HPDE6-E6E7 (cell line): Measurements from ENCODE around the gene MAPK10.

ENCODE experiments used
- DNase-seq: peaks from one replicate; pipeline ENCODE4 v3.0.0; 2011; ENCODE audit warnings: missing footprints; ENCODE audit errors: extremely low spot score

Gene MAPK10

GRCh38 chr4:86278126-86278525, 81.7 kb downstream of the MAPK10 start:
- DNase-seq = no peak

GRCh38 chr4:86274642-86275041, 85.2 kb downstream of the MAPK10 start:
- no peak for DNase-seq

- no peak for DNase-seq
Measured at GRCh38 chr4:86272669-86273068, 87.2 kb downstream of the MAPK10 start.

- no peak for DNase-seq
Measured at GRCh38 chr4:86271057-86271456, 88.8 kb downstream of the MAPK10 start.

- no peak for DNase-seq
Measured at GRCh38 chr4:86269354-86269753, 90.5 kb downstream of the MAPK10 start.

GRCh38 chr4:86264241-86264640, 95.6 kb downstream of the MAPK10 start:
- DNase-seq = no peak

- no peak for DNase-seq
Measured at GRCh38 chr4:86261636-86262035, 98.2 kb downstream of the MAPK10 start.

- no peak for DNase-seq
Measured at GRCh38 chr4:86256086-86256485, 103.8 kb downstream of the MAPK10 start.

- no peak for DNase-seq
Measured at GRCh38 chr4:86250619-86251018, 109.2 kb downstream of the MAPK10 start.

GRCh38 chr4:86250006-86250405, 109.8 kb downstream of the MAPK10 start:
- DNase-seq = no peak

GRCh38 chr4:86249074-86249473, 110.8 kb downstream of the MAPK10 start:
- DNase-seq = no peak

GRCh38 chr4:86247906-86248305, 111.9 kb downstream of the MAPK10 start:
- no peak for DNase-seq

GRCh38 chr4:86247320-86247719, 112.5 kb downstream of the MAPK10 start:
- DNase-seq = no peak

- DNase-seq = no peak
Measured at GRCh38 chr4:86243750-86244149, 116.1 kb downstream of the MAPK10 start.

GRCh38 chr4:86242677-86243076, 117.2 kb downstream of the MAPK10 start:
- no peak for DNase-seq

- no peak for DNase-seq
Measured at GRCh38 chr4:86235549-86235948, 124.3 kb downstream of the MAPK10 start.

GRCh38 chr4:86233681-86234080, 126.2 kb downstream of the MAPK10 start:
- DNase-seq = no peak

GRCh38 chr4:86233090-86233489, 126.8 kb downstream of the MAPK10 start:
- DNase-seq = no peak

- DNase-seq = no peak
Measured at GRCh38 chr4:86223472-86223871, 136.4 kb downstream of the MAPK10 start.

- DNase-seq = no peak
Measured at GRCh38 chr4:86221002-86221401, 138.9 kb downstream of the MAPK10 start.

- peak; percentile 13 for DNase-seq
Measured at GRCh38 chr4:86220121-86220520, 139.7 kb downstream of the MAPK10 start.

- DNase-seq = no peak
Measured at GRCh38 chr4:86218746-86219473, 140.9 kb downstream of the MAPK10 start.

GRCh38 chr4:86203176-86203575, 156.7 kb downstream of the MAPK10 start:
- no peak for DNase-seq

GRCh38 chr4:86185659-86186058, 174.2 kb downstream of the MAPK10 start:
- DNase-seq = no peak
